Mucosa of descending colon (tissue), 3 donors: ENCODE results near the gene VASH2. TPM values are rescaled to one million over a fixed set of nuclear protein-coding genes. Genes with fewer than 3 reads are reported as not detected.

Experiments used
- ATAC-seq: fragments of 200-7000 bp; cut with Tn5 transposase; one replicate; pipeline ENCODE4 v1.9.1; 2020; ENCODE audit warnings: mild to moderate bottlenecking, moderate library complexity
- DNase-seq, 3 donors: peaks; one replicate each; pipeline ENCODE4 v3.0.0-alpha.2; 2020
- H3K36me3 ChIP-seq: fragments of 200-600 bp; one replicate; pipeline ENCODE4 v1.8.0; 2021; ENCODE audit warnings: low read depth, mild to moderate bottlenecking
- H3K4me1 ChIP-seq: fragments of 200-600 bp; one replicate; pipeline ENCODE4 v1.8.0; 2021; ENCODE audit warnings: low read depth, mild to moderate bottlenecking
- H3K4me3 ChIP-seq: fragments of 200-600 bp; one replicate; pipeline ENCODE4 v1.8.0; 2021; ENCODE audit warnings: mild to moderate bottlenecking
- H3K9me3 ChIP-seq: fragments of 200-600 bp; one replicate; pipeline ENCODE4 v1.8.0; 2021; ENCODE audit warnings: mild to moderate bottlenecking
- CTCF ChIP-seq: fragments of 200-600 bp; IDR thresholded peaks from one replicate; pipeline ENCODE4 v1.8.0; 2022; ENCODE audit warnings: antibody characterized with exemption, mild to moderate bottlenecking
- intact Hi-C, 2 donors: fragments of 100-400 bp; cut with DNase I in 1 of 2; cut with micrococcal nuclease in 1 of 2; formaldehyde crosslinking; loops; one replicate each; pipeline versions ENCODE4 v1.11.0 to v1.11.1; 2022; cut with DNase I, micrococcal nuclease
- total RNA-seq, 3 donors: library from RNA; stranded (reverse); fragmentation: NEBNext Ultra II Directional in 2 of 3; extraction: Animal tissue kit (Norgen Biotek cat#: 25700) in 2 of 3; gene quantifications; one replicate each; pipeline versions ENCODE4 v1.2.1 to v1.2.4, GENCODE V29; 2021 to 2023
- donor health status: DM: no; HTN: no; CAD: no; lungs with moderate emphysema.
- donor health status: DM: no; HTN: no; CAD: no.
- donor health status: DM: no; HTN: yes; CAD: no.

The VASH2 gene
- total RNA-seq, 3 donors from 2014 or later: 0.25 to 0.78 (median 0.41) TPM

GRCh38 chr1:213008564-213008963 is 58.2 kb downstream of the VASH2 start:
- ATAC-seq (no peak), DNase-seq (no peak)
- no peaks in the 10 kb centered on the region for H3K36me3 ChIP-seq
- no peak overlapping the region for H3K4me3 ChIP-seq
- no peaks in the 10 kb centered on the region for H3K9me3 ChIP-seq
- intact Hi-C loops: no loop called here
- TF ChIP-seq CTCF: no peak
- no peaks in the 10 kb centered on the region for H3K4me1 ChIP-seq

- Histone ChIP-seq H3K9me3 (no peaks in the 10 kb centered on the region), H3K36me3 (no peaks in the 10 kb centered on the region), H3K4me1 (no peaks in the 10 kb centered on the region), H3K4me3 (peak overlapping the region; percentile 68)
- DNase-seq (peak in 1 of 3 donors; percentile 12), ATAC-seq (no peak)
- intact Hi-C loops: no loop called here
- TF ChIP-seq CTCF: no peak
Observed at GRCh38 chr1:213014642-213015041, 64.3 kb downstream of the VASH2 start.

- TF ChIP-seq CTCF: peak; percentile 11
- H3K4me3 ChIP-seq: peak within 1 kb of the TSS; percentile 68
- no peaks in the 10 kb centered on the region for H3K9me3 ChIP-seq
- intact Hi-C loops: no loop called here
- no peaks in the 10 kb centered on the region for H3K4me1 ChIP-seq
- ATAC-seq: peak; percentile 99
- DNase-seq: peak; percentile 96 to 97 (median 97)
- H3K36me3 ChIP-seq: no peaks in the 10 kb centered on the region
Observed at GRCh38 chr1:213015099-213016050, 65.0 kb downstream of the VASH2 start, which contains the start of gene ANGEL2. TSS of gene ANGEL2 (minus strand) at chr1:213015867. CDS start at chr1:213015671, 196 bp downstream.

- ATAC-seq (no peak), DNase-seq (no peak)
- TF ChIP-seq CTCF: no peak
- intact Hi-C loops: no loop called here
- Histone ChIP-seq H3K4me1 (no peaks in the 10 kb centered on the region), H3K4me3 (no peak overlapping the region), H3K9me3 (no peaks in the 10 kb centered on the region), H3K36me3 (no peaks in the 10 kb centered on the region)
Observed at GRCh38 chr1:213017447-213018273, 67.3 kb downstream of the VASH2 start.

GRCh38 chr1:213019450-213019849 is 69.1 kb downstream of the VASH2 start:
- DNase-seq (no peak), ATAC-seq (no peak)
- Histone ChIP-seq H3K4me3 (no peak overlapping the region), H3K9me3 (no peaks in the 10 kb centered on the region), H3K4me1 (no peaks in the 10 kb centered on the region), H3K36me3 (no peaks in the 10 kb centered on the region)
- TF ChIP-seq CTCF: no peak
- intact Hi-C loops: no loop called here
